ENCODE measurements around the gene MSI2.

The MSI2 gene

GRCh38 chr17:57487573-57487972 lies 231.2 kb downstream of the MSI2 start:
- peaks cover 8% of the 10 kb centered on the region for H4K20me1 ChIP-seq (ENCODE audit: insufficient read depth, low read length, poor library complexity, severe bottlenecking)
- no peak overlapping the region for H3K4me2 ChIP-seq (ENCODE audit: low read depth, low read length, poor library complexity, severe bottlenecking)
- H3K79me2 ChIP-seq (ENCODE audit: insufficient read depth, low read length): peaks cover 100% of the 10 kb centered on the region
- H3K4me1 ChIP-seq (ENCODE audit: insufficient read depth, low read length, poor library complexity, severe bottlenecking): peaks cover 57% of the 10 kb centered on the region
- no peaks in the 10 kb centered on the region for H3K9me3 ChIP-seq (ENCODE audit: insufficient read depth, low read depth, low read length)
- TF ChIP-seq CTCF (conservative IDR thresholded peaks at IDR 0.05; ENCODE audit: low read length) (no peak), EZH2phosphoT487 (IDR thresholded peaks at IDR 0.05; ENCODE audit: borderline replicate concordance) (no peak)
- H2AFZ ChIP-seq (ENCODE audit: low read length): no peak overlapping the region
- no peak overlapping the region for H3K9ac ChIP-seq (ENCODE audit: low read depth, low read length, poor library complexity, severe bottlenecking)
- H3K4me3 ChIP-seq (ENCODE audit: low read length, poor library complexity, severe bottlenecking): no peak overlapping the region
- H3K9me2 ChIP-seq (replicated peaks; ENCODE audit: low read depth, low read length): no peaks in the 10 kb centered on the region
- H3K36me3 ChIP-seq (ENCODE audit: insufficient read depth, low read length): peaks cover 64% of the 10 kb centered on the region; the same call in 1 of the 2 replicates
- no peaks in the 10 kb centered on the region for H3F3A ChIP-seq (ENCODE audit: low read depth)
- H3K27me3 ChIP-seq (ENCODE audit: insufficient read depth, low read length, poor library complexity, severe bottlenecking): no peaks in the 10 kb centered on the region

GRCh38 chr17:57488856-57489255 lies 232.5 kb downstream of the MSI2 start:
- Histone ChIP-seq H3K36me3 (ENCODE audit: insufficient read depth, low read length) (peaks cover 69% of the 10 kb centered on the region; the same call in 1 of the 2 replicates), H3K4me2 (ENCODE audit: low read depth, low read length, poor library complexity, severe bottlenecking) (no peak overlapping the region), H3K4me1 (ENCODE audit: insufficient read depth, low read length, poor library complexity, severe bottlenecking) (peaks cover 55% of the 10 kb centered on the region), H3K79me2 (ENCODE audit: insufficient read depth, low read length) (peaks cover 100% of the 10 kb centered on the region), H3K9me2 (replicated peaks; ENCODE audit: low read depth, low read length) (no peaks in the 10 kb centered on the region), H3K27me3 (ENCODE audit: insufficient read depth, low read length, poor library complexity, severe bottlenecking) (no peaks in the 10 kb centered on the region), H3F3A (ENCODE audit: low read depth) (no peaks in the 10 kb centered on the region), H2AFZ (ENCODE audit: low read length) (no peak overlapping the region), H3K4me3 (ENCODE audit: low read length, poor library complexity, severe bottlenecking) (no peak overlapping the region), H4K20me1 (ENCODE audit: insufficient read depth, low read length, poor library complexity, severe bottlenecking) (peaks cover 14% of the 10 kb centered on the region), H3K9ac (ENCODE audit: low read depth, low read length, poor library complexity, severe bottlenecking) (no peak overlapping the region), H3K9me3 (ENCODE audit: insufficient read depth, low read depth, low read length) (no peaks in the 10 kb centered on the region)
- TF ChIP-seq EZH2phosphoT487 (IDR thresholded peaks at IDR 0.05; ENCODE audit: borderline replicate concordance): no peak
- no peak for TF ChIP-seq CTCF (conservative IDR thresholded peaks at IDR 0.05; ENCODE audit: low read length)

- TF ChIP-seq EZH2phosphoT487 (IDR thresholded peaks at IDR 0.05; ENCODE audit: borderline replicate concordance): no peak
- no peak for TF ChIP-seq CTCF (conservative IDR thresholded peaks at IDR 0.05; ENCODE audit: low read length)
- Histone ChIP-seq H3K79me2 (ENCODE audit: insufficient read depth, low read length) (peaks cover 100% of the 10 kb centered on the region), H3K9me2 (replicated peaks; ENCODE audit: low read depth, low read length) (no peaks in the 10 kb centered on the region), H3K4me1 (ENCODE audit: insufficient read depth, low read length, poor library complexity, severe bottlenecking) (peaks cover 50% of the 10 kb centered on the region), H3K36me3 (ENCODE audit: insufficient read depth, low read length) (peaks cover 68% of the 10 kb centered on the region; the same call in 1 of the 2 replicates), H4K20me1 (ENCODE audit: insufficient read depth, low read length, poor library complexity, severe bottlenecking) (peaks cover 15% of the 10 kb centered on the region), H3K4me3 (ENCODE audit: low read length, poor library complexity, severe bottlenecking) (no peak overlapping the region), H2AFZ (ENCODE audit: low read length) (no peak overlapping the region), H3K9me3 (ENCODE audit: insufficient read depth, low read depth, low read length) (no peaks in the 10 kb centered on the region), H3K27me3 (ENCODE audit: insufficient read depth, low read length, poor library complexity, severe bottlenecking) (no peaks in the 10 kb centered on the region), H3K4me2 (ENCODE audit: low read depth, low read length, poor library complexity, severe bottlenecking) (no peak overlapping the region), H3F3A (ENCODE audit: low read depth) (no peaks in the 10 kb centered on the region), H3K9ac (ENCODE audit: low read depth, low read length, poor library complexity, severe bottlenecking) (no peak overlapping the region)
Observed at GRCh38 chr17:57489321-57489720, 233.0 kb downstream of the MSI2 start.
